HG03039 (cell line): ENCODE measurements around the gene RTCB.

Source experiments
- ATAC-seq: cut with Tn5 transposase; IDR thresholded peaks from one replicate; pipeline ENCODE4 v1.9.1; 2021; ENCODE audit warnings: mild to moderate bottlenecking, moderate library complexity; ENCODE audit not compliant: unreplicated experiment

Gene RTCB

GRCh38 chr22:32411829-32412592 is at the start of gene RTCB:
Gene RTCB, minus strand, starts transcription at chr22:32412247. Its CDS starts 91 bp downstream, at chr22:32412156.
- no peak for ATAC-seq

GRCh38 chr22:32457031-32457430 is 45.0 kb upstream of the RTCB start:
- no peak for ATAC-seq

- ATAC-seq, result no peak
These were observed 36.9 kb upstream of the RTCB start for GRCh38 chr22:32448980-32449379.

- ATAC-seq, result no peak
These were observed 34.3 kb upstream of the RTCB start for GRCh38 chr22:32446321-32446720.

GRCh38 chr22:32444068-32444467 is 32.0 kb upstream of the RTCB start:
- no peak for ATAC-seq

GRCh38 chr22:32430352-32430751 is 18.3 kb upstream of the RTCB start:
- no peak for ATAC-seq

GRCh38 chr22:32426881-32427280 is 14.8 kb upstream of the RTCB start:
- no peak for ATAC-seq

GRCh38 chr22:32423664-32424063 is 11.6 kb upstream of the RTCB start:
- ATAC-seq, result no peak

- ATAC-seq, result no peak
These were observed 10.0 kb upstream of the RTCB start for GRCh38 chr22:32422062-32422461.

- no peak for ATAC-seq
These were observed 9.4 kb upstream of the RTCB start for GRCh38 chr22:32421484-32421883.

- no peak for ATAC-seq
These were observed 5.9 kb upstream of the RTCB start for GRCh38 chr22:32417906-32418305.

GRCh38 chr22:32416556-32417085 is 4.6 kb upstream of the RTCB start:
- ATAC-seq, result no peak

- no peak for ATAC-seq
These were observed 2.1 kb upstream of the RTCB start for GRCh38 chr22:32414191-32414590.

GRCh38 chr22:32413719-32414118 is 1.7 kb upstream of the RTCB start:
- ATAC-seq, result no peak

- ATAC-seq, result no peak
These were observed 645 bp downstream of the RTCB start for GRCh38 chr22:32411402-32411801.

GRCh38 chr22:32410459-32410858 is 1.6 kb downstream of the RTCB start:
- ATAC-seq, result no peak

- ATAC-seq, result no peak
These were observed 2.1 kb downstream of the RTCB start for GRCh38 chr22:32409977-32410376.

GRCh38 chr22:32407936-32408335 is 4.1 kb downstream of the RTCB start:
- no peak for ATAC-seq

- ATAC-seq, result no peak
These were observed 4.7 kb downstream of the RTCB start for GRCh38 chr22:32407312-32407711.

GRCh38 chr22:32404021-32404420 is 8.0 kb downstream of the RTCB start:
- ATAC-seq, result no peak

GRCh38 chr22:32401486-32401885 is 10.6 kb downstream of the RTCB start:
- no peak for ATAC-seq

- no peak for ATAC-seq
These were observed 15.3 kb downstream of the RTCB start for GRCh38 chr22:32396746-32397145.

- no peak for ATAC-seq
These were observed 15.8 kb downstream of the RTCB start for GRCh38 chr22:32396255-32396654.
